Measurements from ENCODE around the gene TSPAN18. TPM values are rescaled to one million over a fixed set of nuclear protein-coding genes. Genes with fewer than 3 reads are reported as not detected.

Gene TSPAN18
- total and polyA plus RNA-seq, 2 of the 4 experiments (the other 2 are of a cell fraction): 0.36 to 1.1 TPM

DNA sequence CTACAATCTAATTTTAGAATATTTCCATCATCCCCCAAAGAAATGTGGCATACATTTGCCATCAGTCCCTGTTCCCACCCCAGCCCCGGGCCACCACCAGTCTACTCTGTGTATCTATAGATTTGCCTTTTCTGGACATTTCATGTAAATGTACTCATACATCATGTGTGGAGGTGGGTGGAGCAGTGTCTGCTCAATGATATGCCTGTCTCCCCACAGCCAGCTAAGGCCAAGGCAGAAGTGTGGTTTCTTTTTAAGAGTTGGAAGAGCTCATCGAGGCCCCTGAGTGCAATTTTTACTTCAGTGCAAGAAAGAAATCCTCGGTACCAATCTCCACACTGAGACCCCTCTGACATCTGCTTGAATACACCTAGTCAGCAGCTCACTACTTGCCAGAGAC lies 143.4 kb downstream of the TSPAN18 start:
- Histone ChIP-seq H3K23ac (ENCODE audit: low read depth, low read length) (no peak overlapping the region), H2AFZ (replicated peaks; ENCODE audit: low read length, poor library complexity) (no peak overlapping the region), H2BK5ac (ENCODE audit: low read depth, low read length, poor library complexity, severe bottlenecking) (no peak overlapping the region), H2BK15ac (ENCODE audit: low read depth, low read length) (no peak overlapping the region), H3K56ac (ENCODE audit: extremely low read depth, insufficient read depth, low read length) (no peak overlapping the region), H2BK20ac (ENCODE audit: low read depth, low read length) (no peak overlapping the region), H3K27ac (ENCODE audit: insufficient read depth, low read length) (no peak overlapping the region), H3K4ac (ENCODE audit: low read depth, low read length) (no peak overlapping the region), H3K27me3 (ENCODE audit: control insufficient read depth, insufficient read depth, low read length) (peaks cover 11% of the 10 kb centered on the region), H3K4me3 (ENCODE audit: insufficient read depth, low read depth, low read length) (no peak overlapping the region), H2AK5ac (ENCODE audit: low read depth, low read length) (no peak overlapping the region), H2AK9ac (replicated peaks; ENCODE audit: low read depth, low read length, poor library complexity) (no peak overlapping the region), H2BK120ac (ENCODE audit: low read depth, low read length) (no peak overlapping the region), H4K8ac (ENCODE audit: low read depth in 2 of 2, low read length in 2 of 2) (no peak overlapping the region), H3K79me1 (ENCODE audit: low read depth in 1 of 2, low read length in 2 of 2) (no peaks in the 10 kb centered on the region), H3K9me1 (ENCODE audit: insufficient read depth, low read length) (no peaks in the 10 kb centered on the region), H3K14ac (replicated peaks; ENCODE audit: low read depth, low read length) (no peak overlapping the region), H3K9ac (ENCODE audit: low read depth, low read length) (no peak overlapping the region; the same call in 1 of the 2 replicates), H4K5ac (ENCODE audit: low read depth, low read length) (no peak overlapping the region), H3K4me2 (ENCODE audit: low read depth, low read length) (no peak overlapping the region), H3K4me1 (ENCODE audit: control insufficient read depth, insufficient read depth, low read length) (peaks cover 4% of the 10 kb centered on the region), H3K36me3 (ENCODE audit: control insufficient read depth, insufficient read depth, low read length) (no peaks in the 10 kb centered on the region), H3K9me3 (ENCODE audit: control insufficient read depth, insufficient read depth, low read length) (no peaks in the 10 kb centered on the region), H3K18ac (ENCODE audit: low read depth, low read length) (peak overlapping the region; percentile 11; the same call in 1 of the 2 replicates), H4K91ac (ENCODE audit: insufficient read depth, low read depth, low read length) (no peak overlapping the region), H4K20me1 (ENCODE audit: insufficient read depth, low read length) (no peaks in the 10 kb centered on the region)
- TF ChIP-seq RAD21 (IDR thresholded peaks at IDR 0.05; ENCODE audit: low read length) (no peak), POLR2A (IDR thresholded peaks at IDR 0.05; ENCODE audit: low read depth, low read length) (no peak), RCOR1 (IDR thresholded peaks at IDR 0.05; ENCODE audit: insufficient replicate concordance, low read length) (no peak), CEBPB (IDR thresholded peaks at IDR 0.05; ENCODE audit: low read depth, low read length) (no peak), RFX5 (IDR thresholded peaks at IDR 0.05; ENCODE audit: low read depth, low read length) (no peak), BHLHE40 (IDR thresholded peaks at IDR 0.05; ENCODE audit: low read depth, low read length) (no peak), FOS (IDR thresholded peaks at IDR 0.05; ENCODE audit: low read depth, low read length) (no peak), CHD1 (IDR thresholded peaks at IDR 0.05; ENCODE audit: low read depth, low read length) (no peak), MAZ (IDR thresholded peaks at IDR 0.05; ENCODE audit: borderline replicate concordance, low read depth, low read length) (no peak), SMC3 (IDR thresholded peaks at IDR 0.05; ENCODE audit: low read depth, low read length) (no peak), MAFK (IDR thresholded peaks at IDR 0.05; ENCODE audit: low read depth, low read length) (no peak), MXI1 (IDR thresholded peaks at IDR 0.05; ENCODE audit: borderline replicate concordance, low read depth, low read length) (no peak), NFE2L2 (IDR thresholded peaks at IDR 0.05; ENCODE audit: low read depth, low read length) (no peak)
- TF ChIP-seq, protein P1, sequence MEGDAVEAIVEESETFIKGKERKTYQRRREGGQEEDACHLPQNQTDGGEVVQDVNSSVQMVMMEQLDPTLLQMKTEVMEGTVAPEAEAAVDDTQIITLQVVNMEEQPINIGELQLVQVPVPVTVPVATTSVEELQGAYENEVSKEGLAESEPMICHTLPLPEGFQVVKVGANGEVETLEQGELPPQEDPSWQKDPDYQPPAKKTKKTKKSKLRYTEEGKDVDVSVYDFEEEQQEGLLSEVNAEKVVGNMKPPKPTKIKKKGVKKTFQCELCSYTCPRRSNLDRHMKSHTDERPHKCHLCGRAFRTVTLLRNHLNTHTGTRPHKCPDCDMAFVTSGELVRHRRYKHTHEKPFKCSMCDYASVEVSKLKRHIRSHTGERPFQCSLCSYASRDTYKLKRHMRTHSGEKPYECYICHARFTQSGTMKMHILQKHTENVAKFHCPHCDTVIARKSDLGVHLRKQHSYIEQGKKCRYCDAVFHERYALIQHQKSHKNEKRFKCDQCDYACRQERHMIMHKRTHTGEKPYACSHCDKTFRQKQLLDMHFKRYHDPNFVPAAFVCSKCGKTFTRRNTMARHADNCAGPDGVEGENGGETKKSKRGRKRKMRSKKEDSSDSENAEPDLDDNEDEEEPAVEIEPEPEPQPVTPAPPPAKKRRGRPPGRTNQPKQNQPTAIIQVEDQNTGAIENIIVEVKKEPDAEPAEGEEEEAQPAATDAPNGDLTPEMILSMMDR (conservative IDR thresholded peaks at IDR 0.05; ENCODE audit: low read depth, low read length): no peak
- TF ChIP-seq, protein P2, sequence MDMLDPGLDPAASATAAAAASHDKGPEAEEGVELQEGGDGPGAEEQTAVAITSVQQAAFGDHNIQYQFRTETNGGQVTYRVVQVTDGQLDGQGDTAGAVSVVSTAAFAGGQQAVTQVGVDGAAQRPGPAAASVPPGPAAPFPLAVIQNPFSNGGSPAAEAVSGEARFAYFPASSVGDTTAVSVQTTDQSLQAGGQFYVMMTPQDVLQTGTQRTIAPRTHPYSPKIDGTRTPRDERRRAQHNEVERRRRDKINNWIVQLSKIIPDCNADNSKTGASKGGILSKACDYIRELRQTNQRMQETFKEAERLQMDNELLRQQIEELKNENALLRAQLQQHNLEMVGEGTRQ (IDR thresholded peaks at IDR 0.05; ENCODE audit: low read depth, low read length): no peak
- TF ChIP-seq, protein P3, sequence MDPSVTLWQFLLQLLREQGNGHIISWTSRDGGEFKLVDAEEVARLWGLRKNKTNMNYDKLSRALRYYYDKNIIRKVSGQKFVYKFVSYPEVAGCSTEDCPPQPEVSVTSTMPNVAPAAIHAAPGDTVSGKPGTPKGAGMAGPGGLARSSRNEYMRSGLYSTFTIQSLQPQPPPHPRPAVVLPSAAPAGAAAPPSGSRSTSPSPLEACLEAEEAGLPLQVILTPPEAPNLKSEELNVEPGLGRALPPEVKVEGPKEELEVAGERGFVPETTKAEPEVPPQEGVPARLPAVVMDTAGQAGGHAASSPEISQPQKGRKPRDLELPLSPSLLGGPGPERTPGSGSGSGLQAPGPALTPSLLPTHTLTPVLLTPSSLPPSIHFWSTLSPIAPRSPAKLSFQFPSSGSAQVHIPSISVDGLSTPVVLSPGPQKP (IDR thresholded peaks at IDR 0.05; ENCODE audit: borderline replicate concordance, low read depth, low read length): no peak
- BruUV-seq (replicated peaks): no TSS peak
- POLR2A ChIA-PET (ENCODE audit: unreplicated experiment): no interaction called here
- ATAC-seq (ENCODE audit: low read depth) (no peak), DNase-seq (no peak)
- dilution Hi-C loops (cut with HindIII; ENCODE audit: low sequenced_read_pairs, unreplicated experiment): no loop called here
- WGBS, 2 experiments (ENCODE audit: extremely low coverage in 2 of 2, insufficient read length in 1 of 2): 17% methylated on average over 1 of the region's 3 CpGs; no CpG with 5 or more reads in 1 of the 2 experiments
- CTCF ChIA-PET: interaction anchor here (1.0 kb wide), 1 partner anchor 9 kb away, joined by 4 read pairs; no protein-coding TSS in a partner anchor
- intact Hi-C loops (cut with micrococcal nuclease): no loop called here
- in situ Hi-C loops (cut with MboI; ENCODE audit: low sequenced_read_pairs): no loop called here

Data from IMR-90 (cell line).